Large intestine (tissue), 3 donors: ENCODE measurements around the gene UROS. TPM values are rescaled to one million over a fixed set of nuclear protein-coding genes. Genes with fewer than 3 reads are reported as not detected.

Experiments
- DNase-seq, 2 donors: peaks; one replicate each; pipeline versions ENCODE4 v3.0.0 to v3.0.0-alpha.2; 2013
- H3K27ac ChIP-seq: one replicate; pipeline ENCODE4 v1.5.1; 2013; ENCODE audit warnings: low read length
- H3K27me3 ChIP-seq: 2 replicates; pipeline ENCODE4 v1.6.1; 2013; ENCODE audit warnings: low read length; ENCODE audit not compliant: control insufficient read depth, insufficient read depth
- H3K36me3 ChIP-seq: 2 replicates; pipeline ENCODE4 v1.6.1; 2013; ENCODE audit warnings: low read length; ENCODE audit not compliant: control insufficient read depth, insufficient read depth
- H3K4me1 ChIP-seq: one replicate; pipeline ENCODE4 v1.6.1; 2013; ENCODE audit warnings: low read length; ENCODE audit not compliant: control insufficient read depth, insufficient read depth
- H3K4me3 ChIP-seq: one replicate; pipeline ENCODE4 v1.5.1; 2013; ENCODE audit warnings: low read length
- H3K9me3 ChIP-seq: one replicate; pipeline ENCODE4 v1.6.1; 2013; ENCODE audit warnings: mild to moderate bottlenecking, low read depth, low read length, moderate library complexity; ENCODE audit not compliant: control insufficient read depth
- WGBS: methylation state at CpG from one replicate; pipeline ENCODE4 v1.1.5; 2013; ENCODE audit warnings: low lambda C conversion rate; ENCODE audit not compliant: insufficient coverage; 5-methylcytosine and 5-hydroxymethylcytosine counted together
- polyA plus RNA-seq: library from polyadenylated mRNA; unstranded; fragments of 120-200 nt; gene quantifications from one replicate; pipeline ENCODE4 v1.2.1, GENCODE V29; 2013

Gene UROS
- polyA plus RNA-seq, 1 donor, result 47.8 TPM

DNA sequence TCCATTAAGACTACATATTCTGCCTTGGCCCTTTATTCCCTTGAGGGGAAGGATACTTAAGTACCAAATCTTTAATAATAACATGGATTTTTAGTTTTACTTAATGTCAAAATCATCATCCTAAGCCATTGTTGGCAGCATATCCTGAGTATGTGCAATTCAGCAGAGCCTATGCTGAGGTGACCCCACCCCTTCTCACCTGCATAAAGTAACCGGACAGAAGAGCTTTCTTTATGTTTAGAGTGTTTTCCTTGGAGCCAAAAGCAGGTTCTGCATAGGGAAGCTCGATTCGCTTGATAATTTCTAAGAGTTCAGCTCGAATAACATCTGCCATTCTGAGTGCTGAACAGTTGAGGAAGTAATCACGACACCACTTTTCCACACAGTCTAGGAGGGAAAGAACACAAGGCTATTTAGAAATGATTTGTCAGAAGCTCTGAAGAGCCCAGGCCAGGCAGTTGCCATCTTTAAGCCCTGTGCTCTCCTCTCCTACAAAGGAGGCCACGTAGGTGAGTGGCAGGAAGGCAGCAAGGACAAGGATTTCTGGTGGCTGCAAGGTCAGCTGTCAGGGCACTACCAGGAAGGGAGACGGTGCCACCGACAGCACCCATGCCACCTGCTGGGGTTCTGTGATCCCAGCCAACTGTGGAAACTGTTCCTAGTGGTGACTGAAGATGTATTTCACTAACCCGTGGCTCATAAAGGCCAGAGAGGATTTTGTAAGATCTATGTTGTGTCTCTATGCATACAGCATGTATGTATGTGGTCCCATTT, 15.9 kb upstream of the UROS start:
- no peak for DNase-seq
- 100% methylated on average over 2 of the region's 9 CpGs for whole genome bisulfite sequencing
- no peak overlapping the region for H3K27ac ChIP-seq
- H3K9me3 ChIP-seq, result no peaks in the 10 kb centered on the region
- peaks cover 76% of the 10 kb centered on the region for H3K36me3 ChIP-seq
- no peaks in the 10 kb centered on the region for H3K4me1 ChIP-seq
- H3K27me3 ChIP-seq, result no peaks in the 10 kb centered on the region
- H3K4me3 ChIP-seq, result no peak overlapping the region

- Histone ChIP-seq H3K36me3 (peaks cover 82% of the 10 kb centered on the region), H3K27me3 (no peaks in the 10 kb centered on the region), H3K4me1 (no peaks in the 10 kb centered on the region), H3K4me3 (no peak overlapping the region), H3K9me3 (no peaks in the 10 kb centered on the region), H3K27ac (no peak overlapping the region)
- no peak for DNase-seq
- WGBS, result no CpG with 5 or more reads among the region's 2 CpGs
These were observed 13.7 kb upstream of the UROS start for GRCh38 chr10:125836746-125837145.

- no peak for DNase-seq
- Histone ChIP-seq H3K9me3 (no peaks in the 10 kb centered on the region), H3K27ac (no peak overlapping the region), H3K4me3 (no peak overlapping the region), H3K36me3 (peaks cover 64% of the 10 kb centered on the region), H3K4me1 (peaks cover 5% of the 10 kb centered on the region), H3K27me3 (no peaks in the 10 kb centered on the region)
- WGBS, result 80% methylated on average over 3 of the region's 5 CpGs
These were observed 5.3 kb upstream of the UROS start for GRCh38 chr10:125828311-125828710.

GRCh38 chr10:125827133-125827532, 4.1 kb upstream of the UROS start:
- Histone ChIP-seq H3K4me1 (peaks cover 5% of the 10 kb centered on the region), H3K4me3 (no peak overlapping the region), H3K27me3 (no peaks in the 10 kb centered on the region), H3K36me3 (peaks cover 52% of the 10 kb centered on the region), H3K27ac (no peak overlapping the region), H3K9me3 (no peaks in the 10 kb centered on the region)
- 94% methylated on average over 2 of the region's 2 CpGs for WGBS
- no peak for DNase-seq

- WGBS, result no CpG with 5 or more reads among the region's 1 CpG
- Histone ChIP-seq H3K27ac (no peak overlapping the region), H3K9me3 (no peaks in the 10 kb centered on the region), H3K27me3 (no peaks in the 10 kb centered on the region), H3K36me3 (peaks cover 32% of the 10 kb centered on the region), H3K4me1 (peaks cover 8% of the 10 kb centered on the region), H3K4me3 (peak overlapping the region; percentile 99)
- DNase-seq, result no peak
These were observed 1.7 kb upstream of the UROS start for GRCh38 chr10:125824736-125825135.

DNA sequence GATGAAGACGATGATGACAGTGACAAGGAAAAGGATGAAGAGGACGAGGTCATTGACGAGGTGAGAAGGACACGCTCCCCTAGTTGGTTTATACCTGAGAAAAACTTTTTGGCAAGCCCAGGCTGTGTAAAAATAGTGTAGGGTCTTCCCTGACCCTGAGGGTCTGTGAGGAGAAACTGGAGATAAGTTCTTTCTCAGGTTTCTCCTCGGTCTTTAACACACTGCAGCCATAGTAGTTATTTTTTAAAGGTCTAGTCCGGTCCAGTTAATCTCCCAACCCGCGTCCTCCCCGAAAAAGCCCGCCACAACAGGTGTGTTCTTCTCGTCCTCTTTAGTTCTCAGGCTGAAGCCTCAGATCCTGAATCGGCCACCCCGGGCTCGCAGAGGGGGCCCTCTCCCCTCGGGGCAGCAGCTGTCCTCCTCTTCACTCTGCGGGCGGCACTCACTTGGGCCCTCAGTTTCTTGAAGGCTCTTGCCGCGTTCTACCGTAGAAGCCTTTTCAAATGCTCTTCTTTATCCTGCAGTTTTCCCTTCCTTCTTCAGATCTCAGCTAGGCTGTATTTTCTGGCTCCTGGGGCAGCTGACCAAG, 699 bp upstream of the UROS start:
- peak overlapping the region; percentile 99 for H3K4me3 ChIP-seq
- no peaks in the 10 kb centered on the region for H3K9me3 ChIP-seq
- H3K27ac ChIP-seq, result no peak overlapping the region
- 0% methylated on average over 3 of the region's 20 CpGs for WGBS
- H3K36me3 ChIP-seq, result peaks cover 22% of the 10 kb centered on the region
- H3K4me1 ChIP-seq, result peaks cover 8% of the 10 kb centered on the region
- H3K27me3 ChIP-seq, result no peaks in the 10 kb centered on the region
- DNase-seq, result no peak

DNA sequence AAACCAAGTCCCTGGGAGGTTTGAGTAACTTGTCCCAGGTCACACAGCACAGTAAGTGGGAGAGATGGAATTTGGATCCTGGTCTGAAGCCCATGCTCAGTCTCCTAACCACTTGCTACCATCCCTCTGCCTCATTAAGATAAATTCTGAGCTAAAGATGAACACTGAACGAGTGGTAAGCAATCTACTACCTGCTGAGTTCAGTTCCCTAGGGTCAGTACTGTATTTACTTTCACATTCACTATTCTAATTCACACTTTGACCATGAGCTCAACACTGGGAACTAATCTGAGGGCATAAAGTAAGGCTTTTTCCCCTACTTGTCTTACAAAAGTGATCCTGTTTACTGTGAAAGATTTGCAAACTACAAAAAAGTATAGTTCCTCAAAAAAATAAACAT, 2.4 kb downstream of the UROS start:
- Histone ChIP-seq H3K4me1 (peaks cover 8% of the 10 kb centered on the region), H3K27me3 (no peaks in the 10 kb centered on the region), H3K27ac (no peak overlapping the region), H3K4me3 (no peak overlapping the region), H3K36me3 (peaks cover 5% of the 10 kb centered on the region), H3K9me3 (no peaks in the 10 kb centered on the region)
- peak; percentile 19 to 63 for DNase-seq
- WGBS, result no CpG with 5 or more reads among the region's 1 CpG

GRCh38 chr10:125817337-125817946, 5.6 kb downstream of the UROS start:
- no peaks in the 10 kb centered on the region for H3K27me3 ChIP-seq
- 100% methylated on average over 1 of the region's 6 CpGs for WGBS
- H3K9me3 ChIP-seq, result no peaks in the 10 kb centered on the region
- H3K4me3 ChIP-seq, result no peak overlapping the region
- no peak overlapping the region for H3K27ac ChIP-seq
- H3K4me1 ChIP-seq, result peaks cover 3% of the 10 kb centered on the region
- DNase-seq, result no peak
- peaks cover 25% of the 10 kb centered on the region for H3K36me3 ChIP-seq

- Histone ChIP-seq H3K36me3 (peaks cover 25% of the 10 kb centered on the region), H3K4me1 (peaks cover 3% of the 10 kb centered on the region), H3K27ac (no peak overlapping the region), H3K27me3 (no peaks in the 10 kb centered on the region), H3K9me3 (no peaks in the 10 kb centered on the region), H3K4me3 (no peak overlapping the region)
- no peak for DNase-seq
- WGBS, result 92% methylated on average over 2 of the region's 4 CpGs
These were observed 6.5 kb downstream of the UROS start for GRCh38 chr10:125816548-125816947.

DNA sequence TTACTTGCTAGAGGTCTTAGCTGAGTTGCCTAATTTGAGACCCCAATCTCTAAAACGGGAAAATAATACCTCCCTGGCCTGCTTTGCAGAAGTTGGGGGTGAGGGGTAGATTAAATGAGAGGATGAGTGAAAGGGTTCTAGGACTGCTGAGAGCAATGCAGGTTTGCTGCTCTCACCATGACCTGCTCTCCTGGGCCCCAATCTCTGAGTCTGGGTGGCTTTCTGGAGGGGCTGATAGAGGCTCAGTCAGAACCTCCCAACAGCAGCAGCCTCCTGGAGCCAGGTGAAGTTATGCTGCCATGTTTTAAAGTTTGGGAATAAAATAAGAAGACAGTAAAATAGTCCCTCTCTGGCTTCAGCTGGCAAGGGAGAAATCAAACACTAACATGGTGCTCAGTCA, 7.3 kb downstream of the UROS start:
- Histone ChIP-seq H3K36me3 (peaks cover 31% of the 10 kb centered on the region), H3K27ac (no peak overlapping the region)
- WGBS, result no CpG with 5 or more reads among the region's 1 CpG

More for the DNA sequence above, 7.3 kb downstream of the UROS start:
- no peaks in the 10 kb centered on the region for H3K9me3 ChIP-seq
- no peak overlapping the region for H3K4me3 ChIP-seq
- peaks cover 3% of the 10 kb centered on the region for H3K4me1 ChIP-seq
- H3K27me3 ChIP-seq, result no peaks in the 10 kb centered on the region
- DNase-seq, result no peak
